K562 (cell line): ENCODE results near the gene STX1B. TPM values are rescaled to one million over a fixed set of nuclear protein-coding genes. Genes with fewer than 3 reads are reported as not detected.

Source experiments
- ATAC-seq: fragments of 200-7000 bp; cut with Tn5 transposase; 3 replicates; pipeline ENCODE4 v1.9.1; 2020; ENCODE audit warnings: moderate library complexity
- BruUV-seq: library from RNA; stranded (reverse); fragments of 400-500 nt; replicated peaks from 2 replicates; lab custom pipeline; 2021; lab: Mats Ljungman, UMichigan
- CTCF ChIA-PET: fragments of 300-600 bp; formaldehyde crosslinking; extraction: SDS; loops from one replicate; lab custom pipeline; 2021; ENCODE audit warnings: low intra/inter-chr PET ratio; lab: Yijun Ruan, JAX
- POLR2A ChIA-PET: fragments of 300-600, 350-650 bp; sonication (Branson Sonifier 250); formaldehyde crosslinking; extraction: SDS; loops from one replicate; lab custom pipeline; 2021; ENCODE audit warnings: antibody characterized with exemption, inconsistent platforms; lab: Yijun Ruan, JAX
- DNase-seq, 4 experiments: peaks; one replicate each; pipeline versions ENCODE4 v3.0.0 to v3.0.0-alpha.2; 2011 to 2018; ENCODE audit warnings: low spot score in 3 of 4, mixed read lengths in 3 of 4; ENCODE audit errors: extremely low read depth in 1 of 4
- FAIRE-seq: peaks from 2 replicates; lab custom pipeline; 2011; peaks lifted over from hg19 to GRCh38; lab: Jason Lieb, UNC
- H2AFZ ChIP-seq: 2 replicates; pipeline ENCODE4 v1.6.0; 2011; ENCODE audit warnings: low read depth, low read length, control low read depth, inconsistent platforms
- H3K27ac ChIP-seq: fragments of 200-600 bp; 3 replicates; pipeline ENCODE4 v1.8.0; 2011; ENCODE audit warnings: low read depth, mild to moderate bottlenecking, control low read depth, inconsistent platforms, low read length, moderate library complexity, mixed read lengths; ENCODE audit errors: extremely low read depth
- H3K27me3 ChIP-seq, 2 experiments: fragments of 300-600 bp in 1 of 2; 2 replicates in 1 of 2; 3 replicates in 1 of 2; pipeline versions ENCODE4 v1.6.0 to v1.8.0; 2011; ENCODE audit warnings: inconsistent platforms in 2 of 2, low read length in 2 of 2, mild to moderate bottlenecking in 1 of 2, mixed read lengths in 1 of 2, moderate library complexity in 1 of 2; ENCODE audit not compliant: control insufficient read depth in 2 of 2, insufficient read depth in 2 of 2
- H3K36me3 ChIP-seq: fragments of 300-600 bp; 3 replicates; pipeline ENCODE4 v1.8.0; 2011; ENCODE audit warnings: mild to moderate bottlenecking, low read length, inconsistent platforms; ENCODE audit not compliant: control insufficient read depth, insufficient read depth
- H3K4me1 ChIP-seq, 2 experiments: fragments of 200-600 bp in 1 of 2; replicated peaks in 1 of 2; 2 replicates in 1 of 2; 3 replicates in 1 of 2; pipeline versions ENCODE4 v1.5.1 to v1.8.0; 2011; ENCODE audit warnings: inconsistent platforms in 2 of 2, low read length in 2 of 2, mild to moderate bottlenecking in 1 of 2, mixed read lengths in 1 of 2, moderate library complexity in 1 of 2; ENCODE audit not compliant: control insufficient read depth in 2 of 2, insufficient read depth in 2 of 2
- H3K4me2 ChIP-seq: 2 replicates; pipeline ENCODE4 v1.6.1; 2011; ENCODE audit warnings: low read length, control low read depth, inconsistent platforms, mixed read lengths; ENCODE audit not compliant: insufficient read depth
- H3K4me3 ChIP-seq: fragments of 200-600 bp; sonication (generic), shearing (Covaris generic); 2 replicates; pipeline ENCODE4 v1.5.1; 2016; ENCODE audit warnings: control low read depth, inconsistent platforms
- H3K79me2 ChIP-seq: fragments of 200-600 bp; 3 replicates; pipeline ENCODE4 v1.8.0; 2011; ENCODE audit warnings: low read length, inconsistent platforms; ENCODE audit not compliant: control insufficient read depth, insufficient read depth
- H3K9ac ChIP-seq, 2 experiments: 2 replicates each; pipeline versions ENCODE4 v1.6.0 to v1.6.1; 2011; ENCODE audit warnings: low read depth in 2 of 2, low read length in 2 of 2, control low read depth in 1 of 2, inconsistent platforms in 1 of 2, mild to moderate bottlenecking in 1 of 2, mixed read lengths in 1 of 2; ENCODE audit not compliant: insufficient read depth in 1 of 2
- H3K9me1 ChIP-seq: one replicate; pipeline ENCODE4 v1.6.0; 2011; ENCODE audit warnings: inconsistent platforms, mild to moderate bottlenecking, low read length, moderate library complexity; ENCODE audit not compliant: control insufficient read depth, insufficient read depth
- H3K9me3 ChIP-seq: replicated peaks from 2 replicates; pipeline ENCODE4 v1.5.1; 2011; ENCODE audit warnings: low read depth, low read length, inconsistent platforms; ENCODE audit not compliant: control insufficient read depth, insufficient read depth
- H4K20me1 ChIP-seq: replicated peaks from 2 replicates; pipeline ENCODE4 v1.6.1; 2011; ENCODE audit warnings: low read length, inconsistent platforms, mixed read lengths; ENCODE audit not compliant: control insufficient read depth, insufficient read depth
- CREB3L1 ChIP-seq: fragments of 450-650 bp; IDR thresholded peaks from 2 replicates; pipeline ENCODE4 v1.6.1; 2014; ENCODE audit warnings: low read depth, mild to moderate bottlenecking, moderate library complexity, borderline replicate concordance
- ELF4 ChIP-seq: fragments of 450-650 bp; formaldehyde crosslinking; IDR thresholded peaks from 2 replicates; pipeline ENCODE4 v1.4.0; 2022; ENCODE audit warnings: missing genetic modification characterization
- ETS1 ChIP-seq: conservative IDR thresholded peaks from 2 replicates; pipeline ENCODE4 v1.6.1; 2011; ENCODE audit warnings: low read depth, mild to moderate bottlenecking, low read length; ENCODE audit not compliant: control insufficient read depth
- MAZ ChIP-seq, 2 experiments: fragments of 450-650 bp in 1 of 2; sonication (generic) in 1 of 2; formaldehyde crosslinking; IDR thresholded peaks in 1 of 2; conservative IDR thresholded peaks in 1 of 2; 2 replicates each; pipeline versions ENCODE4 v1.4.0 to v1.5.0; 2020; ENCODE audit warnings: mild to moderate bottlenecking in 1 of 2, missing genetic modification reagents in 1 of 2
- SAFB2 ChIP-seq: fragments of 200-400 bp; formaldehyde crosslinking; IDR thresholded peaks from 2 replicates; pipeline ENCODE4 v1.6.1; 2018; ENCODE audit warnings: borderline replicate concordance, low read length, low read depth, moderate library complexity; ENCODE audit not compliant: severe bottlenecking
- SAP30 ChIP-seq: fragments of 200-600 bp; sonication (generic); IDR thresholded peaks from 2 replicates; pipeline ENCODE4 v1.6.1; 2012; ENCODE audit warnings: borderline replicate concordance, low read depth, mild to moderate bottlenecking, moderate library complexity, low read length, control low read depth, inconsistent platforms; ENCODE audit not compliant: insufficient read depth, poor library complexity, severe bottlenecking
- SP1 ChIP-seq: sonication (generic); formaldehyde crosslinking; IDR thresholded peaks from 2 replicates; pipeline ENCODE4 v1.8.1; 2022; ENCODE audit warnings: mild to moderate bottlenecking, missing genetic modification reagents
- ZBTB7A ChIP-seq: IDR thresholded peaks from 2 replicates; pipeline ENCODE4 v1.6.1; 2011; ENCODE audit warnings: low read depth, mild to moderate bottlenecking, low read length, moderate library complexity, borderline replicate concordance; ENCODE audit not compliant: control insufficient read depth
- ZFPM2 ChIP-seq: fragments of 250-450 bp; sonication (Bioruptor Pico); IDR thresholded peaks from 2 replicates; pipeline ENCODE4 v1.5.1; 2022; ENCODE audit warnings: mild to moderate bottlenecking
- WGBS: fragments of 100-300 bp; shearing (Covaris generic); methylation state at CpG from one replicate; pipeline ENCODE4 v1.1.6; 2016; ENCODE audit warnings: low coverage, mixed read lengths; ENCODE audit not compliant: insufficient coverage; ENCODE audit errors: missing lambda C conversion rate; 5-methylcytosine and 5-hydroxymethylcytosine counted together
- in situ Hi-C: fragments of 300-500 bp; cut with MboI; formaldehyde crosslinking; loops from 4 replicates; pipeline ENCODE4 v1.15.0; 2018; ENCODE audit warnings: inconsistent platforms, mixed read lengths
- intact Hi-C: fragments of 100-400 bp; cut with micrococcal nuclease; formaldehyde crosslinking; loops from 2 replicates; pipeline ENCODE4 v1.14.2; 2022
- polyA plus RNA-seq, 8 experiments: library from polyadenylated mRNA; depleted of rRNA in 4 of 8; stranded (reverse) in 5 of 8; unstranded in 3 of 8; fragments of >200 nt; fragmentation: Nextera tagmentation in 2 of 8; fragmentation: Illumina TruSeq in 1 of 8; extraction: Ambion mirVana in 2 of 8; extraction: Trizol in 1 of 8; gene quantifications; 2 replicates each; pipeline versions ENCODE4 v1.2.1 to v1.2.3, GENCODE V29; 2011 to 2014; ENCODE audit warnings: inconsistent platforms in 1 of 8, missing spikeins in 1 of 8
- total RNA-seq, 7 experiments: library from RNA; depleted of rRNA in 6 of 7; stranded (reverse); fragments of >200 nt in 6 of 7; fragmentation: Illumina TruSeq in 2 of 7; extraction: Trizol in 2 of 7; gene quantifications; 2 replicates each; pipeline versions ENCODE4 v1.2.1 to v1.2.3, GENCODE V29; 2011 to 2021; ENCODE audit warnings: low replicate concordance in 1 of 7

The STX1B gene
- total and polyA plus RNA-seq, 9 of the 15 experiments (the other 6 are each of a cell fraction or from before 2014, with no cell fraction given) = 0.07 to 2.5 (median 0.86) TPM

- Histone ChIP-seq H3K27ac (no peak overlapping the region), H3K4me1 (peaks cover 16 to 18% of the 10 kb centered on the region in 2 experiments)
- no peak for TF ChIP-seq SAFB2
- TF ChIP-seq ELF4 (CRISPR knock-in tag) = 0 out of 2 replicates have a peak, but pooled peaks have one; percentile 15
- TF ChIP-seq, all 486 proteins: peak for 1
- POLR2A ChIA-PET = interaction anchor here (0.7 kb wide), 1 partner anchor 144 kb away, joined by 3 read pairs; no protein-coding TSS in a partner anchor
- 7% methylated on average over 2 of the region's 2 CpGs for WGBS
- H3K27me3 ChIP-seq = no peaks in the 10 kb centered on the region
- FAIRE-seq (no peak), ATAC-seq (no peak), DNase-seq (no peak)
- peaks cover 5% of the 10 kb centered on the region for H3K9me1 ChIP-seq
- intact Hi-C loops (no loop called here), in situ Hi-C loops (no loop called here)
- H4K20me1 ChIP-seq = peaks cover 4% of the 10 kb centered on the region
- no peak overlapping the region for H3K4me2 ChIP-seq
- no TSS peak for BruUV-seq
- no peak overlapping the region for H3K9ac ChIP-seq
- H3K4me3 ChIP-seq = no peak overlapping the region
- H3K36me3 ChIP-seq = peaks cover 46% of the 10 kb centered on the region; the same call in 2 of the 3 replicates
- peaks cover 21% of the 10 kb centered on the region for H3K79me2 ChIP-seq
- CTCF ChIA-PET = no interaction called here
- no peaks in the 10 kb centered on the region; the same call in 1 of the 2 replicates for H3K9me3 ChIP-seq
- H2AFZ ChIP-seq = no peak overlapping the region
These were observed 26.3 kb upstream of the STX1B start for GRCh38 chr16:31036691-31037090.

GRCh38 chr16:31033709-31034492 lies 23.5 kb upstream of the STX1B start:
- Histone ChIP-seq H3K36me3 (peaks cover 32% of the 10 kb centered on the region; the same call in 2 of the 3 replicates), H3K4me3 (peak overlapping the region; percentile 98), H3K27ac (peak overlapping the region; percentile 91), H3K9me3 (no peaks in the 10 kb centered on the region; the same call in 1 of the 2 replicates), H3K4me2 (peak overlapping the region; percentile 99), H3K79me2 (peaks cover 21% of the 10 kb centered on the region), H4K20me1 (peaks cover 4% of the 10 kb centered on the region), H3K9ac (peak overlapping the region; percentile 79 to 92), H3K9me1 (peaks cover 8% of the 10 kb centered on the region), H3K4me1 (peaks cover 16 to 20% of the 10 kb centered on the region in 2 experiments), H3K27me3 (no peaks in the 10 kb centered on the region), H2AFZ (peak overlapping the region; percentile 93)
- CTCF ChIA-PET = no interaction called here
- DNase-seq = peak; percentile 93 to 97 (median 95)
- WGBS = 1% methylated on average over 32 of the region's 47 CpGs
- TSS peak; percentile 88 for BruUV-seq
- intact Hi-C loops (loop anchor here (1.0 to 5.0 kb wide), 3 partner anchors 38 to 63 kb away; no protein-coding TSS in a partner anchor), in situ Hi-C loops (no loop called here)
- peak; percentile 94 for FAIRE-seq
- POLR2A ChIA-PET = interaction anchor here (0.7 to 3.1 kb wide), 5 partner anchors 19 to 146 kb away, joined by 3 to 12 read pairs (median 4); partner anchors contain the start of genes FUS, ZNF646 and ZNF668
- ATAC-seq = peak; percentile 89
- TF ChIP-seq CREB3L1 (peak; percentile 54; the same call in 1 of the 2 replicates), ETS1 (peak; percentile 85), ZBTB7A (peak; percentile 30; the same call in 1 of the 2 replicates), ZFPM2 (CRISPR knock-in tag) (0 out of 2 replicates have a peak, but pooled peaks have one; percentile 31), SP1 (CRISPR knock-in tag) (peak; percentile 76), SAP30 (peak; percentile 95), MAZ (CRISPR knock-in tag; conservative IDR thresholded peaks at IDR 0.05 in 1 of 2, IDR thresholded peaks at IDR 0.05 in 1 of 2) (peak in 1 of 2 experiments; percentile 31; a peak in 1 of 4 replicates)
